ENCODE results near the gene COX10.

Gene COX10

GRCh38 chr17:14072881-14073280 is 3.6 kb downstream of the COX10 start:
- DNase-seq = no peak

GRCh38 chr17:14078027-14078426 is 8.7 kb downstream of the COX10 start:
- DNase-seq = no peak

- DNase-seq = peak in 1 of 2 experiments; percentile 9
Observed at GRCh38 chr17:14080847-14081251, 11.5 kb downstream of the COX10 start.

DNA sequence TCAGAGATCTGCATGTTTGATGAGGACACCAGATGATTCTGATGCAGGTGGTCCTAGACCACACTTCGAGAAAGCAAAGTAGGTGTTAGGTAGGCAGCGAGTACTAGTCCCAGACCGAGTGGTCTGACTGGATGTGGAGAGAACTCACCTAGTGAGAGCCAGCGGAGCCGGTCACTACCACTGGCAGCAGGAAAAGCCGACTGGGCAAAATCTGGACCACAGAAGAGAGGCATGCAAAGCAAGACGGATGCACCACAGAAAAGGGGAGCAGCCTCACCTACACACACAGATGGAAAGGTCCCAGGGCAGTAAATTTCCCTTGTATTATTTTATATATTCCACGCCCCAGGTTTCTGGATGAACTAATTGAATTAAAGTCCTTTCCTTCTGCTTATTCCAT is 13.5 kb downstream of the COX10 start:
- DNase-seq = no peak

- no peak for DNase-seq
Observed at GRCh38 chr17:14084955-14085354, 15.7 kb downstream of the COX10 start.

GRCh38 chr17:14086189-14086588 is 16.9 kb downstream of the COX10 start:
- DNase-seq = no peak

DNA sequence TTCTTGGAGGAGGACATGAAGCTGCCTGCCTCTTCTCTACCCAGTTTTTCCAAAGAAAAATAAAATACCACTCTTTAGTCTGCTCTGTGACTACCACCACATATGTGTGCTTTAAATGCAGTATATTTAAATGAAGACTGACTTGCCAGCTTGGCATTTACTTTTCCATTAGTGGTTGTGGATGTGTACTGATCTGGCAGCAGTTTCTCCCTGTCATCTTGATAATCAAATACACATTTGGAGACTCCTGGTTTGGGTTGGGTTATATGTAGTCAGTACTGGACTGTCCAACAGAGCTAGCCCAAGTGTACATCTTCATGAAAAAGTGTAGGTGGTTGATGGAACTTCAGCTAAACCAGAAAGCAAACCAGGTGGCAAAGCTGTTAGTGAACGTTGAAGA is 19.9 kb downstream of the COX10 start:
- DNase-seq = no peak

GRCh38 chr17:14091367-14091766 is 22.1 kb downstream of the COX10 start:
- no peak for DNase-seq

DNA sequence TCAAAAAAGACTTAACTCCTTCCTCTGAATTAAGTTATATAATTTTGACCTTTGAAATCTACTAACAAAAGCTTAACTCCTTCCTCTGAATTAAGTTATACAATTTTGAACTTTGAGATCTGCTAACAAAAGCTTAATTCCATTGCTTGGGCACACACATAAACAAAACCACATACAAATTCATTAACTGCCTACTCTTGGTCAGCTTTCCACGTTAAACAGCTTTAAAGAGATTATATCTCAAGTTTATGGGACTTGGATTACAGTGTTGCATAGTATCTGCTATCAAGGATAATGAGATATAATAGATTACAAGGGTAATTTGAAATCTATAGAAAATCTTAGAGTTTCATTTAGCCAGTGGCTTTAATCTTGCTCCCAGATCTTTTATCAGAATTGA is 23.5 kb downstream of the COX10 start:
- no peak for DNase-seq

DNA sequence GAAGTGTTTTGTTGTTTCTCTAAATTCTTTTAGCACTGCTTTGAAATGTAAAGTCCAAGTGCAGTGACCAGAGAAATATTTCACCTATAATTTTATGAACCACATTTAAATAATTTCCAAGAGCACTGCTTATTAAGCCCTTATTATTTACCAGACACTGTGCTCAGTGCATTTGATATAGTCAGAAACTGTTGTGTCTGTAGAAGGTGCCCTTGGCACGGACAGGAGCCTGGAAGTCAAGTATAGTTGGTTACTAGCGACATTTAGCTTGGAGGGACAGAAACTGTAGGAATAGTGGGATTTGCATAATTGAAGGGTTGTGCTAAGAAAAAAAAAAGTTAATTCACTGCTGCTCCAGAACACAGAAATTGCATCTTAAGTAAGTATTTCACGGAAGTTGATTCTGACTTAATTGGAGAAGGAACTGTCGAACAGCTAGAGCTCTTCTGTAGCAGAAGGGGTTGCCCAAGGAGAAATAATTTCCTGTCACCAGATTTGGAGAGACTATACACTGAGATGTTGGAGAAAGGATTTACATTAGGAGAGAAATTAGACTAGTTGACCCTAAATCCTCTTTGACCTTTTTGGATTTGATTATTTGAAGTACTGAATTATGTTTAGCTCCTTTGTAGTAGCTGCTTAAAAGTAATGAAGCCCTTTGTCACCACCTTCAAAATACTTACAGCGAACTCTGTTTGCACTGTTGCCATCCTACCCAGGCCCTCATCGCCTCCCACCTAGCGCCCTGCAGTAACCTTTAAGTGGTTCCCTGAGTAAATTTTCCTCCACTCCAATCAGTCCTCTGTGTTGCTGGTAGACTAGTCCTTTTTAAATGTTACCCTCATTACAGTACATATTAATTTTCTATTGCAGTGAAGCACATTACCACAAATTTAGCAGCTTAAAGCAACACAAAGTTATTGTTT is 25.6 kb downstream of the COX10 start:
- DNase-seq = no peak

DNA sequence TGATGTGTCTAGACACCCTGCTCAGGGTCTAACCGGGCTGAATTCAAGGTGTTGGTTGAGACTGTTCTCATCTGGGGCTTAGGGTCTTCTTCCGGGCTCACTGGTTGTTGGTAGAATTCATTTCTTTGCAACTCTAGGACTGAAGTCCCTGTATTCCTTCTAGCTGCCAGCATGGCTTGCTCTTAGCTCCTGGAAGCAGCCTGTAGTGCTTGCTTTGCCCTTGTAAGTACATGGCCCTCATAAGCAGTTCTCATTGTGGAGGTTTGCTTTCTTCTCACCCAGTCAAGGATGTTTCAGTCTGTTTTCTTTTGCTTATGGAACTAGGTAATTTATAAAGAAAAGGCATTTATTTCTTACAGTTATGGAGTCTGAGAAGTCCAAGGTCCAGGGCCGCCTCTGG is 26.3 kb downstream of the COX10 start:
- no peak for DNase-seq

GRCh38 chr17:14098246-14098645 is 28.9 kb downstream of the COX10 start:
- DNase-seq = no peak

DNA sequence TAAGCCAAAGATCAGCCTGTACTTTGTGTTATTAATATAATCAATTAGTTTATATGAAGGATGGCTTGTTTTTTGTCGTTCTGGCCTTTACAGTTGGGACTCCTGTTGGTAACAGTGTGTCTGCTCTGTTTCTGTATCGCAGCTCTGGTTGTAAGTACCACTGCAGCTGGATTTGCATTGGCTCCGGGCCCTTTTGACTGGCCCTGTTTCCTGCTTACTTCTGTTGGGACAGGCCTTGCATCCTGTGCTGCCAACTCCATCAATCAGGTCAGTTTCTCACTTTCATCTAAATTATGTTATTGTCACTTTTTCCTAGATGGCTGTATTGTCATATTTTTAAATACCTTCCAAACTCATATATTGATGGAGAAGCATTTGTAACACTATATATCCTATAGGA is 32.7 kb downstream of the COX10 start:
- no peak for DNase-seq

- no peak for DNase-seq
Observed at GRCh38 chr17:14103836-14104235, 34.5 kb downstream of the COX10 start.

- no peak for DNase-seq
Observed at GRCh38 chr17:14104734-14105133, 35.4 kb downstream of the COX10 start.

DNA sequence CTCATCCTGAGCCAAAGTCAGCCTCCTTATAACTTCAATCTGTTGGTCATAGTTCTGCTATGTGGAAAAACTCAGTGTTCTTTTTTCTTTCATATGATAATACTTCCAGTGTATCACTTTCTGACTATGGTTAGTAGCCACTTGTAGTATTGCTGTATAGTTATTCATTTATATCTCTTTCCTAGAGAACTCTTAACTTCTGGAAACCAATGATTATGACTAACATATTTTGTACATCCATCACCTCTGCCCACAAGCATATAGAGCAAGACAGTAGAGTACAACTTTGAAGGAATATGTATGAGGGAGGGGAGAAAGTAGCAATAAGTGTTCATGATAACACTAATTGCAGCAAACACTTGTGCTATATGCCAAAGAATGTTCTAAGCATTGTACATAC is 38.6 kb downstream of the COX10 start:
- no peak for DNase-seq

DNA sequence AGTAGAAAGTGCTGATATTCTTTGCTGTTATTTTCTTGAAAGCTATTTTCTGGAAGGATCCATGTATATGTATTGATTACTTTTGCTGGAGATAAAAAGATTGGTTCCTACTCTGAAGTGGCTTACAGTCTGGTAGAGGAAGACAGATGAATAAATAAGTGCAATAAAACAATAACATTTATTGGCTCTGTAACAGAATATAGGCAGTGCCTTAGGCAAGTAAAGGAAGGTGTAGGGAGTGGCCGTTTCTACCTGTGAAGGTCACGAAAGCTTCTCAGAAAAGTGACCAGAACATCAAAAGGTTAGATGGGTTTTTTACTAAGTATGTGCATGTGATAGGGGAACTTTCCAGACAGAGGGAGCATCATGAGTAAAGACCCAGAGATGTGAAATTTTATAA is 43.1 kb downstream of the COX10 start:
- DNase-seq = no peak

GRCh38 chr17:14113137-14113536 is 43.8 kb downstream of the COX10 start:
- DNase-seq = no peak

DNA sequence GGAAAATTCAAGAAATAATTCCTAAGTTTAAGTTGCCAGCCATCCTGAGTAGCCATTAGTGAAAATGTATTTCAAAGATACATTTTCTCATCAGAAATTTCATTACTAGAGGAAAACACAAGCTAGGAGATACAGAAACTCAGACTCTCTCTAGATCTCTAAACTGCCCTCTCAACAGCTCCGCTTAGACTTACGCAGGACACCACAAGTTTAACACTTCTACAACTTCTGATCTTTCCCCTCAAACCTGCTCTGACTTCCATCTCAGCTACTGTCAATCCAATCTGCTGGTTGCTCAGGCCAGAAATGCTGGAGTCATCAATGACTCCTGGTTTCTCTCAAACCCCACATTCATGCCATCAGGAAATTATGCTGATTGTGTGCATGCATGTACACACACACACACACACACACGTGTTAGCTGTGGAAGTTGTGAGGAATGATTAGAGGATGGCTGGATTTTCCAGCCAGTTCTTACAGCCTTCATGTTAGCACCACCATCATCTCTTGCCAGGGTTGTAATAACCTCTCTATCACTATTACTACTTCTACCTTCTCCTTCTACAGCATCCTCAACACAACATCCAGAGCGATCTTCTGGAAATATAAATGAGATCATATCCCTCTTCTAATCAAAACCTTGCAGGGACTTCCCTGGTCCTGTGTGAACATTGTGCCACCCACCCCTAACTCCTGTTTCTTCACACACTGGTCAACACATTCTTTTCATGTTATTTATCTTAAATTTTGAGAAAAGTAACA is 47.1 kb downstream of the COX10 start:
- DNase-seq = no peak

- no peak for DNase-seq
Observed at GRCh38 chr17:14118951-14119350, 49.6 kb downstream of the COX10 start.

DNA sequence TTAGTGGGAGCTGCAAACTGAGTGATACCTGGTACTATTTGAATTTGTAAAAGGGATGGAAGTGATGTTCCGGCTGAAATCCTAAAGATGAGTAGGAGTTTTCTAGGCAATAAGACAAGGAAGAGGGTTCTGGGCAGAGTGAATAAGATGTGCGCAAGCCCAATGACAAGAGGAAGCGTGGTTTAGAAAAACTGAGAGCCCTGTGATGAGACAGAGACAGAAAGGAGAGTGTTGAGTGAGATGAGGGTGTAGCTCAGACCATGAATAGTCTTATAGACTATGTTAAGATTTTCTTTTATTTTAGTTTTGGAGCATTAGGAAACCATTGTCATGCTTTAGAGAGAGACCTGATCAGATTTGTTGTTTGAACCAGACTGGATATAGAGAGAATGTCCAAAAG is 50.2 kb downstream of the COX10 start:
- no peak for DNase-seq

GRCh38 chr17:14121952-14122351 is 52.6 kb downstream of the COX10 start:
- no peak for DNase-seq

DNA sequence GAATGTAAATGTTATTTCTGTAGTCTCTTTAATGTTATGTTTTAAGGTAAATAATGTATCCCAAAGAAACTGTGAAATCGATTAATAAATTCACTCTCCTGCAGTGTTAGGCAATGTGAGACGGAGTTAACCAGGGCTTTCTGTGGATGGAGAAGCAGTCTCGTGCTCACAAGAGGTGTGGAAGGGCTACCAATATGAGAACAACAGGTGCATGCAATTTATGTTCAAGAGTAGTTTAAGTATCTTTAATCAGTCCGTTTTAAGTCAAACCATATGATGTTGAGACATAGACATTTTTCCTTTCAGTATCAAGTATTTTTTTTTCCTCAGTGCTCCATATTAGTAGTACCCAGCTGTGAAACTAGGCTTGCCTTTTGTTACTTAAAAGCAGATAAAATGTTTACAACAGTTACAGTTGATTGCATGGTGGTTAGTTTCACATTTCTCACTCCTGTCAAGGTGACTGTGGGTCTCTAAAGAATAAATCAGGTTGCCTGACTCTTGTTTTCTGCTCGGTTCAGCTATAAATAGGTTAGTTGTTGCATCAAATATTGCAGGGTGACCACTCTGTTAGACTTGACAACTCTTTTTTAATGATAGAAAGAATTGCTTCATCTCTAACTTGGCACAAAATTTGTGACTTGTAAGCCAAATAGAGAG is 54.4 kb downstream of the COX10 start:
- DNase-seq = no peak

GRCh38 chr17:14124854-14125253 is 55.5 kb downstream of the COX10 start:
- DNase-seq = no peak

Data from NCI-H526 (cell line).